HG03354 (cell line): Measurements from ENCODE around the gene DCLRE1B.

Experiments
- ATAC-seq: cut with Tn5 transposase; IDR thresholded peaks from one replicate; pipeline ENCODE4 v1.9.1; 2021; ENCODE audit warnings: mild to moderate bottlenecking; ENCODE audit not compliant: unreplicated experiment, poor library complexity, severe bottlenecking

DCLRE1B gene

GRCh38 chr1:113904674-113905434 lies at the start of gene DCLRE1B, which contains the start of gene AP4B1:
TSS of gene DCLRE1B (plus strand) at chr1:113905326. CDS start at chr1:113905587, 261 bp downstream.
TSS of gene AP4B1 (minus strand) at chr1:113904799. CDS start at chr1:113904717, 82 bp downstream.
- ATAC-seq: peak; percentile 91

GRCh38 chr1:113855630-113856400 lies 49.3 kb upstream of the DCLRE1B start:
- ATAC-seq: no peak

- no peak for ATAC-seq
Observed at GRCh38 chr1:113856401-113856790, 48.7 kb upstream of the DCLRE1B start.

DNA sequence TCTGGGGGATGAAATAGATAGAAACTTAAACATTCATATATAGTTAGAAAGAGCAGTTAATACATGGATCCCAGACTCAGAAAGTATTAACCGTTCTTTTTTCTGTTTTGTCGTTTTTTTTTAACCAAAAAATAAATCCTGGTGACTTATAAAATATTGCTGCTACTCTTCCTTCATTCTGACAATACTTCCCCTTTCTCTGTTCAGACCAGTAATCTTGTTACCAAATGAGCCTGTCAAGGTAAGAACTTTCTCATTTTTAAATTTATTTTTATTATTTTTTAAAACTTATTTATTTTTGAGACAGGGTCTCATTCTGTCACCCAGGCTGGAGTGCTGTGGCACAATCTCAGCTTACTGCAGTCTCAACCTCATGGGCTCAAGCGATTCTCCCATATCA lies 47.4 kb upstream of the DCLRE1B start:
- ATAC-seq: no peak

GRCh38 chr1:113858418-113858817 lies 46.7 kb upstream of the DCLRE1B start:
- ATAC-seq: no peak

DNA sequence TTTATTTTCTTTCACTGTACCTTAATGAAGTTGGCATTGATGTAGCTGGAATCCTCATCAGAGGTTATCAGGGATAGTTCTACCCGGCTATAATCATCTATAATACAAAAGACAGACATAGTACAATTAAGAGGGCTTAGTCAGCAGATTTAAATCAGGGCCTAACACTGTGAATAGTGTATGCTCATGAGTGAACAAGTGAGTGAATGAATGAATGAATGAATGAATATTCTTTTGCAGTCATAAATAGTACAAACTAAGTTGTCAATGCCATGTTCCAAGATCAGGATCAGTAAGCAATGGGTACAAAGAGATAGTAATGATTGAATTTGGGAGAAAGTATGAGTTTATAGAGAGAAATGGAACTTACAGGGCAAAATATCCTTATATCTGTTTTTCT lies 46.1 kb upstream of the DCLRE1B start:
- ATAC-seq: no peak

DNA sequence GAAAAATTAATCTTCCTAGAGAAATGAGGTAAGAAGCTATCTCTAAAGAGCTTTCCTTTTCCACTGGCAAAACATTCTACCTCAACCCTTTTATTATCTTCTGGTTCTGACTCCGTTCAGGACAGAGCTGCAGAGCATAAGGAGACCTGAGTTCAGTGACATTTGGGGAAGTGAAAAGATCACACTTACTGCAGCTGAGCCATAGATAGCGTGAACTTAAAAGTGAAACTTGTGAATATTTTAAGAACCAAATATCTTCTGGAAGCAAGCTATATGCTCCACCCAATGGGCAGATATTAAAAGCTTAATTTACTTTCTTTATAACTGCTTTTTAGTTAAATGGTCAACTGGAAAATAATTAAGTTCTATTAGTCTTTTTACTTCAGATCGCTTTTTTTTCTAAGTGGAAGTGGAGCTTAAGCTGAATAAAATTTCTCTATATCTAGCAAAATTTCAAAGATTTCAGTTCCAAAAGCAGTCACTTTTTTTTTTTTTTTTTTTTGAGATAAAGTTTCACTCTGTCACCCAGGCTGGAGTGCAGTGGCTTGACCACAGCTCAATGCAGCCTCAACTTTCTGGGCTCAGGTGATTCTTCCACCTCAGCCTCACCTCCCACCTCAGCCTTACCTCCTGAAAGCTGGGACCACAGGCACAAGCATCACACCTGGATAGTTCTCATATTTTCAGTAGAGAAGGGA lies 45.5 kb upstream of the DCLRE1B start:
- ATAC-seq: peak; percentile 92

DNA sequence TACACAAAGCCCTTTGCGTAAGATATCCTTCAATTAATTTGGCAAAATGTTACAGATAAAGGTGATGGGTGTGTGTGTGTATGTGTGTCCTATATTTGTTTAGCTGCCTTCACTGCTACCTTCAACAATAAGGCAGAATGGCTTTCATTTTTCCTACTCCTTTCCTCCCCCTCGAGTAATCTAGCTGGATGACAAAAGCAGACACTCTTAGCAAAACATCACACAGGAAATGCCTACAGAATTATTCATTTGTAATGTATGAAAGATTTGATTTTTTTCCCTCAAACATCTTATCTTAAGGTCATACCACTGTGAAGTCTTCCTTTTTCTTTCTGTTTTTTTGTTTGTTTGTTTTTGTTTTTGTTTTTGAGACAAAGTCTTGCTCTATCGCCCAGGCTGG lies 44.2 kb upstream of the DCLRE1B start:
- no peak for ATAC-seq

- ATAC-seq: no peak
Observed at GRCh38 chr1:113861641-113862040, 43.5 kb upstream of the DCLRE1B start.

DNA sequence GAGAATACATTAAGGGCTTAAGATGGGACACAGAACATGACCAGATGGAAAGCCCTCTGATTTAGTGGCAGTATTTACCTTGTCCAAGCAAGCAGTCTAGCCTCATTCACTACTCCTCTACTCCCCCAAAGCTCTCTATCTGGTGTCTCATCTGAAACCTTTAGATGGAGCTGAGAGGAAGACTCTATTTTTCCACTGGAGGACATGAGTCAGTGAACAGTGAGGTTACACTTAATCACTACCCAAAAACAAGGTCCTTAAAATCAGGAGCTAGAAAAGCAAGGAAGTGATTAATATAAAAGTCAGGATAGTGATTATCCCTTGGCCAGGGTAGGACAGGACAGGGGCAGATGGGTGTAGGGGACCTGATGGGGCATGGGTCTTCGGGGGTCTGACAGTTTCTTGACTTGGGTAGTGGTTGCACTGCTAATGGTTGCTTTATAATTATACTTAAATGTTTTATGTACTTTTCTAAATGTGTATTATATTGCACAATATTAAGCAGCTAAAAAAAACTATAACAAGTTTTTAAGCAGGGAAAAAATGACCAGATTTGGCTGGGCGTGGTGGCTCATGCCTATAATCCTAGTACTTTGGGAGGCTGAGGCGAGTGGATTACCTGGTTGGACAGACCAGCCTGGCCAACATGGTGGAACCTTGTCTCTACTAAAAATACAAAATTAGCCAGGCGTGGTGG lies 36.6 kb upstream of the DCLRE1B start:
- ATAC-seq: no peak

GRCh38 chr1:113870778-113871177 lies 34.3 kb upstream of the DCLRE1B start:
- ATAC-seq: no peak

GRCh38 chr1:113871597-113872113 lies 33.5 kb upstream of the DCLRE1B start, which contains the start of gene PTPN22:
TSS of gene PTPN22 (minus strand) at chr1:113871712.
- peak; percentile 91 for ATAC-seq

DNA sequence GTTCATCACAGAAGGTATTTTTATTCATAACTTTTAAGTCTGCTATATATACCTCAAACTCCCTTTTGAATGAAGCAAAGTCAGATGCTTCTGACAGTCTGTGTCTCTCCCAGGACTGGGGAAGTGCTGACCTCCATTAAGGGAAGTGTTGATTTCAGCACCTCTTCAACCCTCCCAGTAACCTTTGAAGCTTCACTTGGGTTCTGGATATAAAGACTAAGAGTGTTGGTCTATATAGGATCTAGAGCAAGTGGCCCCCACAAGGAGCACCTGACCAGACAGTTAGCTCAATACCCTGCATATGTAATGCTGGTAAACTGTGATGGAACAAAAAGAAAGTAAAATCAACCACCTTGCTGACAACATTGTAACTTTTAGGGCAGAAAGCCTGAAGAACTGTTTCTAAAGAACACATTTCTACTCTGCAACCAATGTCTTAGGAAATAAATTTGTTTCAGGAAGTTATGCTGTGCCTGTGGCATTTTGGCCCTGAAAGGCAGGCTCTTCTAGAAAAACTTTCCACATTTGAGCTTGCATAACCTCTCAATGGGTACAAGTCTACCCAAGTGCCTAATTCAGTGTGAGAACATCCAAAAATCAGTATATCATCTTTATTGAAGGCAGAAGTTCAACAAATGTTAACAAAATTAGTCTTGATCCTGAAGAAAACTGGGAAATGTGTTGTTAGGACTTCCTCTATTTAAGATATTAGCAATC lies 32.7 kb upstream of the DCLRE1B start:
- peak; percentile 5 for ATAC-seq

DNA sequence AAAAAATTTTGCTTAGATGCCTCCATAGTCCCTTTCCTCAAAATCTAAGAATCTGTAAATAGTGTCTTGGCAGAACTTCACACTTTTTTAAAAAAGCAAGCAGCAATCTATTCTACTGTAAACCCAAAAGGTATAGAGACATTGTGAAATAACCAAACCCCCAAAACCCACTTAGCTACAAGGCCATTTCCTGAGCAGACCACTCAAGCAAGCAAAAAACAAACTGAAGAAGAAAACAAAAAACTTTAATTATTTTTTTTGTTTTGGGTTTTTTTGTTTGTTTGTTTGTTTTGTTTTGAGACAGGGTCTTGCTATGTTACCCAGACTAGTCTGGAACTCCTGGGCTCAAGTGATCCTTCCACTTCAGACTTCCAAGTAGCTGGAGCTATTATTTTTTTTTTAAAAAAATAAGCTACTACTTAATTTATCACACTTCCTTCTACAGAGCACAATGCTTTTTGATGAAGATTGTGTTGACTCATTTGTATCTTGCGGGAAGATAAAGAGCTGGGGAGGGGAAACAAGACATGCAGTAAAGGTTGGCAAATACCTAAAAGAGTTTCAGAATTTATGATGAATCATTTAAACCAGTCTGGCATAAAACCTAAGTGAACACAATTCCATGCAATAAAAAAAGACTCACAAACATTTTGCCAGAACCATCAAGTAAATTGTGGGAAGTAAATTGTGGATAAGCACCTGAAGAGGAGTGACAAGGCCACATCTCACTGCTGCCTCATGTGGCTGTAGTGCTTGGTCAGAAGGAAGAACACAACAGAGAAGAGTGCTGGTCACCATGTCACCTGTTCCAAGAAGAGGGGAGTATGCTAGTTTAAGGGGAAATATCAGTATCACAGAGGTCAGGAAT lies 30.9 kb upstream of the DCLRE1B start:
- peak; percentile 36 for ATAC-seq

GRCh38 chr1:113875714-113876113 lies 29.4 kb upstream of the DCLRE1B start:
- peak; percentile 56 for ATAC-seq

GRCh38 chr1:113876176-113876575 lies 28.9 kb upstream of the DCLRE1B start:
- ATAC-seq: no peak

GRCh38 chr1:113879739-113880038 lies 25.4 kb upstream of the DCLRE1B start:
- no peak for ATAC-seq

GRCh38 chr1:113881661-113882060 lies 23.5 kb upstream of the DCLRE1B start:
- ATAC-seq: no peak
